Epithelial cell of esophagus (primary cell): ENCODE measurements around the gene MYBPC2.

ENCODE experiments used
- DNase-seq: peaks from one replicate; pipeline ENCODE4 v3.0.0; 2010; ENCODE audit warnings: low read depth
- H3K4me3 ChIP-seq: 2 replicates; pipeline ENCODE4 v1.5.1; 2011; ENCODE audit warnings: mild to moderate bottlenecking, low read length, control low read depth
- TF ChIP-seq, protein P1 (sequence below): IDR thresholded peaks from 2 replicates; pipeline ENCODE4 v1.5.1; 2011; ENCODE audit warnings: low read depth, mild to moderate bottlenecking, low read length, control low read depth, inconsistent platforms; ENCODE audit not compliant: insufficient read depth; ENCODE audit errors: missing control alignments

The MYBPC2 gene

GRCh38 chr19:50482916-50483315 lies 50.2 kb downstream of the MYBPC2 start:
- TF ChIP-seq, protein P1, sequence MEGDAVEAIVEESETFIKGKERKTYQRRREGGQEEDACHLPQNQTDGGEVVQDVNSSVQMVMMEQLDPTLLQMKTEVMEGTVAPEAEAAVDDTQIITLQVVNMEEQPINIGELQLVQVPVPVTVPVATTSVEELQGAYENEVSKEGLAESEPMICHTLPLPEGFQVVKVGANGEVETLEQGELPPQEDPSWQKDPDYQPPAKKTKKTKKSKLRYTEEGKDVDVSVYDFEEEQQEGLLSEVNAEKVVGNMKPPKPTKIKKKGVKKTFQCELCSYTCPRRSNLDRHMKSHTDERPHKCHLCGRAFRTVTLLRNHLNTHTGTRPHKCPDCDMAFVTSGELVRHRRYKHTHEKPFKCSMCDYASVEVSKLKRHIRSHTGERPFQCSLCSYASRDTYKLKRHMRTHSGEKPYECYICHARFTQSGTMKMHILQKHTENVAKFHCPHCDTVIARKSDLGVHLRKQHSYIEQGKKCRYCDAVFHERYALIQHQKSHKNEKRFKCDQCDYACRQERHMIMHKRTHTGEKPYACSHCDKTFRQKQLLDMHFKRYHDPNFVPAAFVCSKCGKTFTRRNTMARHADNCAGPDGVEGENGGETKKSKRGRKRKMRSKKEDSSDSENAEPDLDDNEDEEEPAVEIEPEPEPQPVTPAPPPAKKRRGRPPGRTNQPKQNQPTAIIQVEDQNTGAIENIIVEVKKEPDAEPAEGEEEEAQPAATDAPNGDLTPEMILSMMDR = no peak
- DNase-seq = no peak
- H3K4me3 ChIP-seq = no peak overlapping the region

DNA sequence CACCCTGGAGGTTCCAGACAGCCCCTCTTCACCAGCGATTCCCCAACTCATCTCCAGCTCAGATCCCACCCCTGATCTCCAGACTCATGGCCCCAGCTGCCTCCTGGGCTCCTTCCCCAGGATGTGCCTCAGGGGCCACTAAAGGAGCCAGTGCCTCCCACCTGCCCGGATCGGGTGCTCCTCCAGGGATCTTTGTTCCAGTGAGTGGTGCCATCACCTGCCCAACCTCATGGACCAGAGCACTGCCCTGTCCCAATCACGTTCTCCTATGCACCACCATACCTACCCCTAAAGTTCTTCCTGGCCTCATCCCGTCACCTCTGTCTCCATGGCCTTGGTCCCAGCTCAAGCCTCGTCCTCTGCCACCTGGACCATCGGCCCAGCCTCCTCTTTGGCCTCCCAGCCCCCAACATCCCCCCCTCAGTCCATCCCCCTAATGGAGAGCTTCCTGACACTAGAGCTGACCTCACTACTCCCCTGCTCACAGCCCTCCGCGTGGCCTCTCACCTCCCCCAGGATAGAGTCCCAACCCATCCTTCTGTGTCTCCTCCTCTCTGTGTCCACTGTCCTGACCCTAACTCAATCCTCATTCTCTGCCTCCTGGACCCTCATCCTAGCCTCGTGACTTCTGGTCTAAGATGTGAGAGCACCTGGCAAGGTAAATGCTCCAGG lies 52.7 kb downstream of the MYBPC2 start:
- TF ChIP-seq, protein P1 = no peak
- no peak for DNase-seq

GRCh38 chr19:50486823-50487515 lies 54.3 kb downstream of the MYBPC2 start:
- no peak overlapping the region for H3K4me3 ChIP-seq
- peak; percentile 18 for DNase-seq
- TF ChIP-seq, protein P1 = peak; percentile 38

More for the DNA sequence above, 52.7 kb downstream of the MYBPC2 start:
- no peak overlapping the region for H3K4me3 ChIP-seq

GRCh38 chr19:50488389-50489194 lies 55.9 kb downstream of the MYBPC2 start:
- DNase-seq = no peak
- TF ChIP-seq, protein P1 = no peak
- no peak overlapping the region for H3K4me3 ChIP-seq

DNA sequence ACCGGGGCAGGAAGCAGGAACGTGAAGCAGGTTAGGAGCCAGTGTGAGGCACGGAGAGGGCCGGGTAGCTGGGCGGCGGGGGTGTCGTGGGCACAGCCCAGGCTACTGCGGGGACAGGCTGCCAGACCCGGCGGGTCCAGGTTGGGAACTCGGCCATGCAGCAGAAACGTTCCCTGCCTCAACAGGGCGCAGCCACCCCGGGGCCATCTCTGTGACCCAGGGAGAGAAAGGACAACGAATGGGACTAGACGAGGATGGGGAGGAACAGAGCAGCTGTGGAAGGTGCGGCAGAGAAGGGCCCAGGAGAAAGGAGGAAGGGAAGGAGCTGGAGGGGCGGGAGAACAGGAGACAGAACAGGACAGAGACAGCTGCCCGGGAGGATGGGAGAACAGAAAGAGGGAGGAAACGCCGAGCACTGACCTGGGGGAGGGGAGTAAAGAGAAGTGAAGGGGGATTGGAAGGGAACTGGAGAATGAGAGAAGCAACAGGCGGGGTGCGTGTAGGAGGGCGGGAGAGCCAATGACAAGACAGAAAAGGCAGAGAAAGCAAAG lies 56.8 kb downstream of the MYBPC2 start:
- no peak overlapping the region for H3K4me3 ChIP-seq
- TF ChIP-seq, protein P1 = no peak
- DNase-seq = no peak

- no peak overlapping the region for H3K4me3 ChIP-seq
- TF ChIP-seq, protein P1 = no peak
- DNase-seq = no peak
Observed at GRCh38 chr19:50490411-50490811, 57.7 kb downstream of the MYBPC2 start.
